Activated naive CD4-positive, alpha-beta T cell (primary cell): Measurements from ENCODE around the gene SDCCAG8.

ENCODE experiments used
- DNase-seq, 4 experiments: peaks; one replicate each; lab custom pipeline; 2025; lab: John Stamatoyannopoulos, UW

The SDCCAG8 gene

GRCh38 chr1:243390162-243390791 is 134.4 kb downstream of the SDCCAG8 start:
- DNase-seq = no peak

- no peak for DNase-seq
Measured at GRCh38 chr1:243391355-243391754, 135.5 kb downstream of the SDCCAG8 start.

GRCh38 chr1:243393096-243393495 is 137.3 kb downstream of the SDCCAG8 start:
- DNase-seq = no peak

GRCh38 chr1:243394066-243394465 is 138.2 kb downstream of the SDCCAG8 start:
- DNase-seq = no peak

- DNase-seq = no peak
Measured at GRCh38 chr1:243394601-243395464, 139.0 kb downstream of the SDCCAG8 start.

GRCh38 chr1:243396424-243396823 is 140.6 kb downstream of the SDCCAG8 start:
- no peak for DNase-seq

- DNase-seq = no peak
Measured at GRCh38 chr1:243396876-243397275, 141.0 kb downstream of the SDCCAG8 start.

GRCh38 chr1:243397613-243398321 is 141.9 kb downstream of the SDCCAG8 start:
- no peak for DNase-seq

- DNase-seq = no peak
Measured at GRCh38 chr1:243399561-243400155, 143.8 kb downstream of the SDCCAG8 start.

GRCh38 chr1:243402868-243403267 is 147.0 kb downstream of the SDCCAG8 start:
- no peak for DNase-seq

GRCh38 chr1:243406424-243406823 is 150.6 kb downstream of the SDCCAG8 start:
- no peak for DNase-seq

GRCh38 chr1:243407284-243408018 is 151.6 kb downstream of the SDCCAG8 start:
- DNase-seq = no peak

GRCh38 chr1:243408479-243408878 is 152.6 kb downstream of the SDCCAG8 start:
- no peak for DNase-seq

- DNase-seq = no peak
Measured at GRCh38 chr1:243409284-243409683, 153.4 kb downstream of the SDCCAG8 start.

GRCh38 chr1:243411472-243411871 is 155.6 kb downstream of the SDCCAG8 start:
- DNase-seq = no peak

- no peak for DNase-seq
Measured at GRCh38 chr1:243413431-243414151, 157.8 kb downstream of the SDCCAG8 start.

GRCh38 chr1:243414152-243414494 is 158.3 kb downstream of the SDCCAG8 start:
- no peak for DNase-seq

- DNase-seq = no peak
Measured at GRCh38 chr1:243415663-243416408, 160.0 kb downstream of the SDCCAG8 start.

- DNase-seq = no peak
Measured at GRCh38 chr1:243416495-243416894, 160.7 kb downstream of the SDCCAG8 start.
